ENCODE measurements around the gene ADAMTS6.

Gene ADAMTS6

DNA sequence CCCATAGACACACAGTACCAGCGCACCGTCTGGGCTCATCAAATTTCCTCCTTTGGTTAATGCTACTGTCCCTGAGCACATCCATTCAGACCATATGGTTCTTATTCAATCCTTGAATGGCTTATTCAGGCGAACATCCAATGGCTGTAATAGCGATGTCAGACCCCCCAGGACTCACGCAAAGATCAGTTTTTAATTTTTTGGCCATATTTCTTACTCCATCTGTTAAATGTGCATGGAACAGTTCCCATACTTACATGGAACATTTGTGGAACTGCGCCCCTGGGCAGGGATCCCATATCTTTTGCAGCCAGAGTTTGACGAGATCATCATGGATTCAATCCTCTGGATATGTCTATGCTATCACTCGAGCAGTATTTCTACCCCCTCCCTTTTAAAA, 213.2 kb downstream of the ADAMTS6 start:
- DNase-seq = no peak

DNA sequence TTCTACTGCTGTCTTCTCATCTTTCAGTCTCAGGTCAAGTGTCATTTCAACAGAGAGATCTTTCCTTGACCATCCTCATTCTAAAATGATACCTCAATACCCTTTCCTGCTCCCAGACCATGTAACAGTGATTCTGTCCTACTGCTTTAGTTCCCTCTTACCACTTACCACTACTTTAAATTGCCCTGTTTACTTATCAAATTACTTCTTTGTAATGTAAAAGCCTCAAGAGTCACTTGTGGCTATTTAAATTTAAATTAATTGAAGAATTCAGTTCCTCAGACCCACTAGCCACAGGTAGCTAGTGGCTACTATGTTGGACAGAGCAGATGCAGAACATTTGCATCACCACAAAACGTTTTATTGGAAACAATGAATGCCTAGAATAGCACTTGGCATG, 217.3 kb downstream of the ADAMTS6 start:
- DNase-seq = no peak

DNA sequence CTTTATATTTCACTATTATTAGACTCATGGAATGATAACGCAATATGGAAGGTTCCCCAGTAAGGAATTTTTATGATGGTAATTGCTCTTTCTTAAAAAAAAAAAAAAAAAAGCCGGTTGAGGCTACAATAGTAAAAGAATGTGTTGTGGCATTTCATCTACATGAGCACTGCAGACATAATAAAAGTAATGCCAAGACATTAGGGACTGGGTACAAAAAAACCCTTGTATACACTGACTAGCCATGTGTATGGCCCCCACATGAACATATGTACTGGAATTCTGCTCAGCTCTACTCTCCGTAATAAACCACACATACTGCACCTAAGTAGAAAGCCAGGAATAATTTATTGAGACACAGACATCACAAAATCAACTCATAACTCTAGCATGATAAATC, 218.4 kb downstream of the ADAMTS6 start:
- no peak for DNase-seq

DNA sequence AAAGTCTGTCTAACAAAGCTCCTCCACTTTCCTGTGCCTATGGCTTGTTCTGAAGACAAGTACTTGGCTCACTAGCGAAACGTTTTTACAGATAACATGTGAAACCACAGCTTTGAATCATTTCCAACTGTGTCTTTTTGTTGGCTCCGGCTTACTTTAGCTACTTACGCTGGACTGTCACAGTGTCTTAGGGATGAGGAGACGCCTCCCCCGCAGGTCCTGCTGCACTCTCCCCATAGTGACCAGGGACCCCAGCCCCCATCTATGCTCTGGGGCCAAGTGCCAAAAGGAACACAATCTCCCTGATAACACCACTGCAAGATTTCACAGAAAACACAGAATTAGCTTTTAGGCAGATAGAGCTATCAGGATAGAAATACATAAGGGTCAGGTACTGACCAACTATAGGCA, 219.1 kb downstream of the ADAMTS6 start:
- DNase-seq = no peak

DNA sequence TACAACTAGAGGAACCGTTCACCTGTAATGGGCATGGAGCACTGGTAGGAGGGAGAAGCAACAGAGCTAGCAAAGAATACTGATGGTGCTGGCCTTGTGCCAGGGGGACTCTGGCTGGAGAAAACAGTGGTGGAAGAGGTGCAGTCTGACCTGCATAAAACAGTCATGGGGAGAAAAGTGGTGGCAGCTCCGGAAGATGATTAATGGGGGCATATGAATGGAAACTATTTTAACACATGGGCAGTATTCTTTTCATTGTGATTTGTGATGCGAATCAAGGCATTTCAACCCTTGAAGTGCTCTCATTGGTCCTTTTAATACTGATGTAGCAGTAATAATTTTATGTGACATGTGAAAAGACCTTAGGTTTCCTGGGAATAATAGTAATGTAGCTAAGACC, 219.6 kb downstream of the ADAMTS6 start:
- DNase-seq = no peak

DNA sequence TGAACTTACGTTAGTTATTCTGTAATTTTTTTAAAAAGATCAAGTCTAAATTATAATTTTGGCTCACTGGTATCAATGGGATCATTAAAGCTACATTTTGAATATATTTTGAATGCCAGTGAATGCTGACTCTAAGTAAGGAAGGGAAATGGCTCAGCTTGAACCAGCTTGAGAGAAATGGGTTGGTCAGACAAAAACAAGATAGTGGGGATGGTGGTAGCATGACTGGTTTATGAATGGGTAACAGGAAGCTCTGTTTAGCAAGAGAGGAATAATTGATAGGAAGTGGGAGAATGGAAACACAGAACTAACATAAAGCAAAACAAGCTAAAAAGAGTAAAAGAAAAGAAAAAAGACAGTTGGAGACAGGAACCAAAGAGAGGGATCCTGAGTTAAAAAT, 220.2 kb downstream of the ADAMTS6 start:
- DNase-seq = no peak

DNA sequence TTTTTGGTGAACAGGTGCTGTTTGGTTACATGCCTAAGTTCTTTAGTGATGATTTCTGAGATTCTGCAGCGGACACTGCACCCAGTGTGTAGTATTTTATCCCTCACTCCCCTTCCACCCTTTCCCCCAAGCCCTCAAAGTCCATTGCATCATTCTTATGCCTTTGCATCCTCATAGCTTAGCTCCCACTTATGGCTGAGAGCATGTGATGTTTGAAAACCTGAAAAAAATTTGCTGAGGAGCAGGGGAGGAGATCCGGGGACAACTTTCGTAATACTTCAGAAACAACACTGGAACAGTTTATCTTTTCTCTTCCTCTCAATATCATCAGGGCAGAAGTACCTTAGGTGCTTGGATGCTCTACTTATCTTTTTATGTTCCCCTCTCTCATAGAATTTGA, 226.4 kb downstream of the ADAMTS6 start:
- DNase-seq = no peak

DNA sequence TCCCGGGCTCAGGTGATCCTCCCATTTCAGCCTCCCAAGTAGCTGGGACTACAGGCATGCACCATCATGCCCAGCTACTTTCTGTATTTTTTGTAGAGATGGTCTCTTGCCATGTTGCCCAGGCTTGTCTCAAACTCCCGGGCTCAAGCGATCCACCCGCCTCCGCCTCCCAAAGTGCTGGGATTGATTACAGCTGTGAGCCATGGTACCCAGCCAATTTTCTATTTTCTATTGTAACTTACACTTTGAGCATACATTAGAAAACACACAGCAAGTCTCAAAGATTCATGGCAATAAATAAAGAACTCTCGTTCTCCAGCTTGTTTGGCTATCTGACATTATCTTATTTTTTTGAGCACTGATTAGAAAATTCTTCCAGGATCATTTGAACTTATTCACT, 228.7 kb downstream of the ADAMTS6 start:
- no peak for DNase-seq

DNA sequence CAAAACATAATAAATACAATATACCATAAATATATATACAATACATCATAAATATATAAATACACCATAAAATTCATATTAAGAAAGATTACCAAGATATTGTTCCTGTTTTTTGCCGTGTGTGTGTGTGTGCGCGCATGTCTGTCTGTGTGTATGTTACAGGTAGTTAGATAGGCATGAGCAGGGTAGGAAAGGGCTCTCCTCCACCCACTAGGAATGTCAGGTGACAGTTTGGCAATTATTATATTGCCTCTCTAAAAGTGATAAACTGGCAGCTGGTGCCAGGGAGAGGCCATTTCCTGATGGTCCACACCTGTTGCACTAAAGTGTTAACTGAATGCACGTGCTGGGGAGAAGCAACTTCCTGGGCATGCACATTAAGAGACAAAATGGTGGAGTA, 232.8 kb downstream of the ADAMTS6 start:
- DNase-seq = no peak

DNA sequence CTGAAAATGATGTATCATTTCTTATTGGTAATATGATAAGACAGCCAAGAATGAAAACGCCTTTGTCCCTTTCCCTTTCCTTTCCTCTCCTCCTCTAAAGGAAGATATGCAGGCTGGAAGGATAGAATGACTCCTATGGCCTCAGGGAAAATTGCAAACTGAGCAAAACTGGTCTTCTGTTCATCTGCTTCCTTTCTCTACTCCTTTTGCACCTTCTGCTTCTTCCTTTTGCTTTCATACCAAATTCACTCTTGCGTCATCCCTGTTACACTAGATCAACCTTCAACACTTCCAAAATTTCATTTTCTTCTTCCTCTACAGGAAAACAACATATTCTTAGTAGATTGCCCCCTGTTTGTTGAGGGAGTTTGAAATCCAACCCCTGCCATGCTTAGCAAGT, 234.1 kb downstream of the ADAMTS6 start:
- no peak for DNase-seq

DNA sequence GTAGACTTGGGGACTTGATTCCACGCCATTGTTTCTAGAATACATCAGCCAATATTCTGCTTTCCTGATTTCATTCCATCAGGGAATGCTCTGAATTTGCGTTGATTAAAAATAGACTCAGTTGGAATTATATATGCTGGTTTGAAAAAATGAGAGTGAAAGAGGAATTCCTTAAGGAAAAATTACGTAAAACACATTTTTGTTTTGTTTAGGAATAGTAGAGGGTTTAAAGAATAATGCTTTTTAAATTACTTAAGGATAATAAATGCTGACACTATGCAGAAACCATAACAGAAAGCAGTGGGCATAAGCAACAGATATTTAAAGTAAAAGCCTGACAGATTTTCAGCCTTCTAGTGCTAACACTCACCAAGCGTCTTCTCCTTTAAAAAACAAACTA, 235.0 kb downstream of the ADAMTS6 start:
- no peak for DNase-seq

DNA sequence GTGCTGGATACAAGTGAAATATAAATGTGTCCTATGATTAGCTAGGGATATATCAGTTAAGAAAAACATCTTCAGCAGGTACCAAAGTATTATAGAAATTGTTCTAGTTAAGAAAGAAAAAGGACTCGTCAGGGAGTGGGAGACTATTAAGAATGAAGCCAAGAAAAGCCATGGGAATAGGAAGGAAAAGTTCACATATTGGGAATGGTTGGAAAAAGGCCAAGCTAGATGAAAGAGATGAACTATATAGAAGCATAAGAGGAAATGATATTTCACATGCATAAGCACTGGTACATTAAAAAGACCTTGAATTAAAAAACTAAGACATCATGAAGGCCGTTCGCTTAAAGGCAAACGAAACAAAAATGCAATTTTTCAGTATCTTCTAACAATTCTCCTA, 237.7 kb downstream of the ADAMTS6 start:
- no peak for DNase-seq

DNA sequence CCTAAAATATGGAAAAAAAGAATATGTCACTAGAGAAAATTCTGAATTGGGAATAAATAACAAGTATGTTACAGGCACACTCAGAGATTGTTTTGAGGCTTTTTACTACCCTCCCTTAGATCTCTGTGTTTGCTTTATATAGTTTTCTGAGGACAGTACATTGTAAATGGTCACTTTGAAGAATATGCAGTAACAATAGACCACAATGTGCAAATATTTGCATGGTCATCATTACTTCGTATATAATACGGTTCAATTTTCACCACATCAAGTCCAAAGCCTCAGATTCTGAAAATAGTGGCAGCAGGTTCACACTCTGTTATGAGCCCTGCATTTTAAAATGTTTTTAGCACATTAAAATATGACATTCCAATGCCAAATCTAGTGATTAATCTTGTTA, 238.6 kb downstream of the ADAMTS6 start:
- no peak for DNase-seq

DNA sequence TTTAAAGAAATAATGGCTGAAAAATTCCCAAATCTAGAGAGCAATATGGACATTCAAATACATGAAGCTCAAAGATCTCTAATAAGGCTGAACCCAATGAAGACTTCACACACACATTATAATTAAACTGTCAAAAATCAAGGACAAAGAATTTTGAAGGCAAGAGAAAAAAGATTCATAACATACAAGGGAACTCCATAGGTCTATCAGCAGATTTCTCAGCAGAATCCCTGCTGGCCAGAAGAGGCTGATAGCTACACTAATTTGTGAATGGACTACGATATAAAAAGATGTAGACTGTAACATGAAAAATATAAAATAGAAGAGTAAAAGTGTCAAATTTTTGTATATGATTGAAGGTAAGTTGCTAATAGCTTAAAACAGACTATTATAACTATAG, 251.9 kb downstream of the ADAMTS6 start:
- DNase-seq = no peak

DNA sequence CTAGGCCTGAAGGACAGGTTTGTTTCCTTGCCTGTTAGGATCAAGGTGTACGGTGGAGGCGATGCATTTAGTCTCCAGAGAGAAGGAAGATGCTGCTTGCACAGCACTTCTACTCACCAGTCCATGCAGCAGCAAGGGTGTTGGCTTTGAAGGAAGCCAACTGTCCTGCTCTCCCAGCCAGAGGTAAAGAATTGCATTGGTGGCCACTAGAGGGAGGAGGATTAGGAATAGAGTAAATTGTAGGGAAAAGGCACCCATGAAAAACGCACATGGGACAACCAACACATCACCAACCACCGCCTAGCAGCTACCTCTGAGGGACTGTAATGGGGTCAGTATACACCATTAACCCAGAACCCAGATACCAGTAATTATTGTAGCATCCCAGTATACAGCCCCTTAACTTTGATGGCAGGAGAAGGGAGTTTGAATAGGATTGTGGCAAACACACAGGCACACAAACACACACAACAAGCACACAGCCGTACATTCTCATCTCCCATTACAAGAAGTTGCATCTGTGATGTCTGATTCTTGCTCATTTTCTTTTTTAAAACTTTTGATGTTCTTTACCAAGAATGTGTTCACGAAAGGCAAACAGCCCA, 267.7 kb downstream of the ADAMTS6 start:
- DNase-seq = no peak

DNA sequence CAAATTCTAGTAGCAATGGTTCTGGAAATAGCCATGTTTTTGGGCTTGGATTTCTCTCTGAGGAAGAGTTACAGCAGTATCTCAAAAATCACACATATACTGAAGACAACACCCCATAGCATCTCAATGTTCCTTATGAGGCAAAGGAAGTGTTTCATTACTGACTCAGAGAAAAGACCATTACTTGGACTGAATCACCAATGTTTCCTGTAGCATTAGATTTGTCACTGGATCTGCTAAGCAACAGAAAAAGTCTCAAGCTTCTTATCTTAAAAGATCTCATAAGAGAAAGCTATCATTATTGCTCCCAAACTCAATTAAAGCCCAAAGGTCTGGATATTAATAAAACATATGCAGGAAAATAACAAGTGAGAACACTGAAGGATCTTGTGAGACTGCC, 272.4 kb downstream of the ADAMTS6 start:
- no peak for DNase-seq

DNA sequence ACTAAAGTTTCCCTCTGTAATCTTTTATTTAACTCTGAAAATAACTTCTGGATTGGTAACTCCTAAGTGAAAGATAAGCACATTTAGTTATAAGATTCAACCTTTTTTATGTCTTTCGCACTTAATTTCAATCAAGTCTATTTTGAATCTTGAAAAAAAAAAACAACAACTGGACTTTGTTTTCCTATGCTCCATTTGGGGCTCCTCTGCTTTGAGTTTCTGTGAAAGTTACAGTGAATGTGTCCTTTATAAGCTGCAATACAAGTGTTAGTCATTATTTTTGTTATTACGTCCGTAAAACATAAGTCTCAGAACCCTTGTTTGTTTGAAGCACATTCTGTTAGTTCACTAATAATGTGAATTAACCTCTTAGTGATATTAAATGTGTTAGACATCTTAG, 276.8 kb downstream of the ADAMTS6 start:
- no peak for DNase-seq

DNA sequence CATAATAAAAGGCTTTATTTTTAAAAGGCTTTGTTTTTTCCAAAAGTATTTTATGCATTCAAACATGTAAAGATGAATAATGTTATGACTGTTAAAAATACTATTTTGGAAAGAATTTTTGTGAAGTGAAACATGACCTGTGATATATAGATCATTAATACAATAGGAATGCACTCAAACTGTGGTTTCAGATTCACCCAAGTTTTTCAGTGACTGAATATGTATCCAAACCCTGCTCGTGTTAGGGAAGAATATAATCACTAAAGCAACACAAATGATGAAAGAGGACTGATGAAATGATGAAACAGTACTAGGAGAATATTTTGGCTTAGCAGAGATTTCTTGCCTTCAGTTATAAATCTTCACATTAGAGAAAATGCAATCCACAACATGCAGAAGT, 278.0 kb downstream of the ADAMTS6 start:
- DNase-seq = no peak

DNA sequence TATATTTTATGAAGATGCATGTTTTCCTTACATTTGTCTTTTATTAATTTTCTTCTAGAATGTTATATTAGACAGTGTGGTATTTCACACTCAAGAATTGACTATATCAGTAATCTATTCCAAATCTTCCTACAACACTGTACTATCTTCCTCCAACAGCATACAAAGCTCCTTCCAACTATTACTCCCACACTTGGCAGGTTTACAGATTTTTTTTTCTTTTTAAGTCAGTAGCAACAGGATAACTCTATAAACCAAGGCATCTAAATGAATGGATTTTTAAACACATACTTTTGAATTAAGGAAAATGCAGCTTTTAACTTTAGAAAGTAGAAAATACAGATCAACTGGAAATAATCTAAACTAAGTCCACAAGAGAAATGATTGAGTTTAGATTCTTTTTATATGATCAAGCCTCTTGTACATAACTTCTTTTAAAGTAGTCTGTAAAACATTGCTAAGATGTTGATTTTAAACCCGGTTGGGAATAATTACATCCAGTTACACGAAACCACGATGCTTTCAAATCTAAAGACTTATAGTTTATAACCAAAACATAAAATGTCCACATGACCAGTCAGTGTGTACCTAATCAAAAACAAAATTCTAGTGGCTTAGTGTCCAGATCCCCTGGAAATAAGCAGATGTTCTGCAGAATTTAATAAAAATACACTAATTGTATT, 281.6 kb downstream of the ADAMTS6 start:
- no peak for DNase-seq

DNA sequence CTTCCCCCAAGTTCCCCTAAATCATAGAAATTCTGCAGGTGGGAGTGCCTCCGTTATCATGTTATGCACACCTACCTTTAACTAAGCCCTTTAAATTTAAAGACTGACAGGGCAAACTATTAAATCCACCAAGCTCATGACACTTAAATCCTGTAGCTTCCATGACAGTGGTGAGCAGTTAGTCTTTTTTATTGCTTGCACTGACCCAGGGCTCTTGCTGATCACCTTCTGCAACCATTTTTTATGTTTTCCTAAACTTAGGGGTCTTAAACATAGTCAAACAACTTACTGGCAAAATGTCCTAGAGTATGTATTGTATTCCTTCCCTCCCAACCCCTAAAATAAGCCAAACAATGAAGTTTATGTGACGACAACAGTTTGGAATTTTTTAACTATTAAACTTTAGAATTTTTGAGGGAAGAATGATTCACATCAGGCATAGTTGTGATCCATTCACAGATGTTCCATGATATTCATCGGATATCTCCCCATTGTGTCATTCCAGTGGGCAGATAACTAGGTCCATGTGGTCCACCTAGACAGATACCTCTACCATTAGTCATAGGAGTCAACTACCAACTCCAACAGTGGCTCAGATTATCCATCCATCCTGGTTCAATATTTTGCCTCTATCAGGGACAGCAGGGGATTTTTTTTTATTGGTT, 283.1 kb downstream of the ADAMTS6 start:
- DNase-seq = no peak

DNA sequence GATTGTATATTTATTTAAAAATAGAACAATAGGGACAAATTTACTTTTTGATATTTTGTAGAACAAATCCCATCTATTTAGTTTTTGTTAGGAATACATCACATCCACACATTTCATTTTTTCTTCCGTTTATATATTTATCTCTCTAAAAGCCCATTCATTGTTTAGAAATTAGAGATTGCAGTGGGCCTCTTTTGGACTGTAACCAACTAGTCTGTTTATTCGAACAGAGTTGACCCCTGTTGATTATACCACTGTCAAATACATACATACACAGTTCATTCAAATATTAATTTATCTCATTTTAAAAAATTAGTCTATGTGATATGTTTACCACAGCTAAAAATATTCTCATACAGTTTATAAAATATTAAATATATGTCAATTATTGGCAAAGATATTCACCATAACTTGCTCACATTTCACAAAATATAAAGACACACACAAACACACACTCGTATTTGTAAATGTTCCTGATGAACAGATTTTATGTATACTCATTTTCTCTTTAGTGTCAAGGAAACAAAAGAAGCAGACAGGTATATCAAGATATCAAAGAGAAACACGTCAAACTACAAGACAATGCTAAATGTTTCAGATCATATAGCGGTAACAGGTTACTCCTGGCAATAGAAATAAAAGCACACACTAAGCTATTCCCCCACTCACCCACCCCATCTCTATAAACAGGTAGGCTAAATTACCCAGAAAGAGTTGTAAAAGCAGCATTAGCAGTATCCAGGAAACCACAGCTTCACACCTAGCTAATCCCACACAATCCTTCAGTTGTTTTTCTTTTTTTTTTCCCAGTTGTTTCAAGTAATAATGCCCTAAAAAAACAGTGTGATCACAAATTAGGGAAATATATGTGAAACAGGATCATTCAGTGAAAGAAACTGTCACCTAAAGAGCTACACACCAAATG, 283.9 kb downstream of the ADAMTS6 start:
- DNase-seq = no peak

DNA sequence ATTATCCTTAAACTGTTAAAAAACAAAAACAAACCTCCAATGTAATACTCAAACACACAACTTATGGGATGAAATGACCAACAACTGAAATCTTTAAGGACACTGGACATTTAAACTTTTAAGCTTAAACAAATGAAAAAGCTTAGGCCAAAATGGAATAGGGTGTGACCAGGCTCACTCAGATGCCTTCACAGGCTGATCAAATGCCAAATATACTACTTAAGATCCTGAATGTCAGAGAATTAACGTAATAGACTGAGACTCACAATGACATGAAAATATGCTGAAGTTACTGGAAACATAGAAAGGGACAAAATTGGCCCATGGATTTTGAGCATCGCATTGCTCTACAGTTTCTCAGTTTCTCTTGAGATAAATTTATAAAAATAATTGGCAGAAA, 286.8 kb downstream of the ADAMTS6 start:
- DNase-seq = no peak

DNA sequence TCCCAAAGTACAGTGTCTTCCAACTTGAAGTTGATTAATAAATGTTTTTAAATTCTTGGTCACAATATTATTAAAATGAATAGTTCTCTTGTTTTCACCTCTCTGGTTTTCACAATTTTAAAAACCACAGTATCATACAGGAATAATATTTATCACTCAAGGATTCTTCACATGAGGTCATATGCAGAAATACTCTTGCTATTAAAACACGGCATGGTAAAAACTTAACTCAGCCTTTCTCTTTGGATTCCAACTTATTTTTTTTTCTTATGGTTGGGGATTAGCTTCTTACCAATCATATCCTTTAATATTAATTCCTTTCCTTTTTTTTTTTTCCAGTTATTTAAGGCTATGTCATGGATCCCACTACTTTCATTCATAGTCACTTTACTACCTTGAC, 289.4 kb downstream of the ADAMTS6 start:
- no peak for DNase-seq

All from CD4-positive, alpha-beta T cell treated with Interleukin-6 for 4 hours (primary cell).